GM20431 (cell line): Measurements from ENCODE around the gene WARS2.

Source experiments
- in situ Hi-C: fragments of 300-500 bp; cut with MseI, MboI; formaldehyde crosslinking; loops from one replicate; pipeline ENCODE4 v1.15.0; 2020; ENCODE audit warnings: low sequenced_read_pairs; ENCODE audit not compliant: unreplicated experiment

WARS2 gene

GRCh38 chr1:118987468-118988185 is 152.8 kb downstream of the WARS2 start:
- in situ Hi-C loops = no loop called here

- in situ Hi-C loops = no loop called here
Observed at GRCh38 chr1:118986555-118987467, 153.6 kb downstream of the WARS2 start.

DNA sequence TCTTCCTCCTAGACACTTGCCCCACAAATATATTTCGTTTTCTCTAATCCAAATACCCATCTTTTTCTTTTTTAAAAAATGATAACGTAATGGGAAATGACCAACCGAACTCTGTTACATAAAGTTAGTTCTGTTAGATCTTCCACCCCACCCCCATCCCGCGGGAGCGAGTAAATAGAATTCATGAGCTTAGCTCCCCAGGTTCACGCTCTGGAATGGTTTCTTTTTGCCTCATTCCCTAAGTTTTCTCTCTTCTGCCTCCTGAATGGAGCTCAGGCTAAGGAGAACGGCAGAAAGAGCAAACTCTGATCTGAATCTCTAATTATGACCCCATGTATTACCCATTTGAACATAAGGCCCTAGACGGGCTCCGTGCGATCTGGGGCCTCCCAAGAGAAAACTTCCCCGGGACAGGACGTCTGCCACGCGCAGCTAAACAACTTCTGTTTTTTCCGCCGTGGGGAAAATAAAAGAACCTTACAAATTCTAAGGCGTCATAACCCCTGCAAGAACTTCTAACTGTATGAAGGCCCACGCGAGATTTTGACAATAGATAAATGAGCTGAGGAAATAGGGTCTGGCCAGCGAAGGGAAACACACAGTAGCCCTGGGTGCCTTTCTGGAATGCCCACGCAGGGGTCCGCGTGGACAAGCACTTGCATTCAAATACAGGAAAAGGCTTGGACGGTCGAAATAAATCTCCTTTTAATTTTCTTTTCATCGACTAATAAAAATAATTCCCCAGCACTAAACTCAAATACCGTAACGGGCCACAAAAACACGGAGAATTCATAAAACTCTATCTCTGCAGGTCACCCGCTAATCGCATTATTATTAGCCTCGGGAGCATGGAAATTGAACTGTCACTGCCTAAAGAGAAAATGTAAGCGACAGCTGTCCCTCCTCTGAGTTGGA is 154.6 kb downstream of the WARS2 start:
- in situ Hi-C loops = no loop called here

GRCh38 chr1:118984722-118985639 is 155.5 kb downstream of the WARS2 start:
- in situ Hi-C loops = no loop called here

GRCh38 chr1:118984086-118984721 is 156.2 kb downstream of the WARS2 start:
- in situ Hi-C loops = no loop called here

- in situ Hi-C loops = no loop called here
Observed at GRCh38 chr1:118983558-118984041, 156.9 kb downstream of the WARS2 start.

DNA sequence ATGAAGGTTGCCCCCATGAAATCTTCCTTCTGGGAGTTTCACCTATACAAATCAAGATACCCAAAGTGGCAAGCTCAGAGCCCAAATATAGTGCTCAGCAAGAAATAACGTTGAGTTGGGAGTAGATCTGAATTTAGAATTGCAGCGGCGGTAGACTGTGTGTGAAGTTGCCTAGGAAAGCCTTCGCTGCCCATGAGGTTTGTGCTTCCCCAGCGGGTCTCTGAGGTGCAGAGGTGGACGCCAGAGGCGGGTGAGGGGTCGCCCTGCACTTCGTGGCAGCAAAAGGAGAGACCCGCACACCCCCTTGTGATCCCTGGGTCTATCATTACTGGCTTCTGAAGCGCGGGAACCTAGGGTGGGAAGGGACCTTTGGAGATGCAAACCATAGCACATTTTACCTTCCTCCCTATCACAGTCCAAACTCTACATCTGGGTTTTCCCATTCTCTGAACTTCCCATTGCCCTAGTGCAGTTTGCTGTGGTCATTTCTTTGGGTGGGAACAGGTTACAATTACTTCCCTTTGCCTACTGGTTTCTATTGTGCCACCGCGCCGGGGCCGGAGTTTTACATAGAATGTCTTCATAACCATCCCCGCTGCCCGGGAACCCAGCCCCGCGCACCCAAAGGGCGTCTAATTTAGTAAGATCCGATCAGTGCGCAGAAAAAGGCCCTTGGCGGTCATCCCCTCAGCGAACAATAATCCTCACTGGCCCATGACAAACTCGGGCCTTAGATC is 157.5 kb downstream of the WARS2 start:
- in situ Hi-C loops = no loop called here

GRCh38 chr1:118982266-118982665 is 158.2 kb downstream of the WARS2 start:
- in situ Hi-C loops = no loop called here

DNA sequence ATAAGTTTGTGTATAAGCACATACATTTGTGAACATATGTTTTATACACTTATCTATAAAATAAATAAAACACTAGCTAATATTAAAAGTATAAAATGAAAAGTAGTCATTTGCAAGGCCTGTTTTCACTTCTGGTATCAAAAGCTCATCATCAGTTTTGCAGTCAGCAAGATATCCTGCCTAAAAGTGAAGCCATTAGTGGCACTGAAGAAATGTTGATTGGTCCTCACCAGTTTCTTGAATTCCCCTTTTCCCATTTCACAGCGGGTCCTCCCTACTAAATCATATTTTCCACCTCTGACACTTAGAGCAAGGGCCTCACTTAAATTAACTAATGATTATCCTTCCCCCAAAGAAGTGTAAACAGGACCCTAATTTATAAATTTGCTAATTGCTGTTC is 159.0 kb downstream of the WARS2 start:
- in situ Hi-C loops = no loop called here
